Activated CD8-positive, alpha-beta memory T cell treated with anti-CD3 and anti-CD28 coated beads, Interleukin-2, amount 10 ng/mL, durations not matched to agents 7 days and 5 days (primary cell): ENCODE results near the gene GPR35. TPM values are rescaled to one million over a fixed set of nuclear protein-coding genes. Genes with fewer than 3 reads are reported as not detected.

Source experiments
- ATAC-seq: fragments of 150-1000 bp; cut with Tn5 transposase; one replicate; pipeline ENCODE4 v1.10.0; 2021; ENCODE audit warnings: moderate library complexity
- CTCF ChIA-PET: fragments of 350-600 bp; sonication (Branson Sonifier 250); formaldehyde crosslinking; loops from one replicate; lab custom pipeline; 2021; ENCODE audit warnings: antibody characterized with exemption; lab: Charles Lee
- DNase-seq: peaks from one replicate; pipeline ENCODE4 v3.0.0-alpha.2; 2020
- H3K27ac Mint-ChIP-seq: one replicate; pipeline ENCODE4 v1.8.0; 2021; ENCODE audit warnings: mild to moderate bottlenecking, mixed read lengths
- H3K27me3 Mint-ChIP-seq: one replicate; pipeline ENCODE4 v1.8.0; 2021; ENCODE audit warnings: mixed read lengths
- H3K36me3 Mint-ChIP-seq: one replicate; pipeline ENCODE4 v1.8.0; 2021; ENCODE audit warnings: mild to moderate bottlenecking, mixed read lengths
- H3K4me1 Mint-ChIP-seq: one replicate; pipeline ENCODE4 v1.8.0; 2021; ENCODE audit warnings: mixed read lengths
- H3K4me3 Mint-ChIP-seq: one replicate; pipeline ENCODE4 v1.8.0; 2021; ENCODE audit warnings: mild to moderate bottlenecking, moderate library complexity, mixed read lengths
- H3K9me3 Mint-ChIP-seq: one replicate; pipeline ENCODE4 v1.8.0; 2022; ENCODE audit warnings: low read depth, mixed read lengths
- total RNA-seq, 2 experiments: library from RNA; stranded (reverse); gene quantifications; one replicate each; pipeline ENCODE4 v1.2.3, GENCODE V29; 2021

GPR35 gene
- total RNA-seq, 2 experiments from 2014 or later: 14.4 to 35.4 TPM

- Mint-ChIP-seq H3K36me3 (peaks cover 9% of the 10 kb centered on the region), H3K27ac (peak overlapping the region; percentile 93), H3K9me3 (no peaks in the 10 kb centered on the region), H3K4me1 (peaks cover 67% of the 10 kb centered on the region), H3K27me3 (no peaks in the 10 kb centered on the region), H3K4me3 (peak overlapping the region; percentile 74)
- peak; percentile 3 for ATAC-seq
- CTCF ChIA-PET: interaction anchor here (1.1 to 7.6 kb wide), 8 partner anchors 12 to 110 kb away, joined by 3 to 62 read pairs (median 6); partner anchors contain the start of gene CAPN10
- DNase-seq: no peak
These were observed 1.0 kb upstream of the GPR35 start for GRCh38 chr2:240624011-240624949.

- Mint-ChIP-seq H3K27me3 (no peaks in the 10 kb centered on the region), H3K9me3 (no peaks in the 10 kb centered on the region), H3K4me1 (peaks cover 50% of the 10 kb centered on the region), H3K27ac (peak overlapping the region; percentile 88), H3K4me3 (peak overlapping the region; percentile 72), H3K36me3 (peaks cover 25% of the 10 kb centered on the region)
- DNase-seq: peak; percentile 75
- peak; percentile 20 for ATAC-seq
- CTCF ChIA-PET: interaction anchor here (0.7 to 7.6 kb wide), 8 partner anchors 10 to 113 kb away, joined by 3 to 62 read pairs (median 3); partner anchors contain the start of gene CAPN10
These were observed 1.4 kb downstream of the GPR35 start for GRCh38 chr2:240626531-240627300.

GRCh38 chr2:240627736-240628506 lies 2.6 kb downstream of the GPR35 start:
- Mint-ChIP-seq H3K27ac (peak overlapping the region; percentile 32), H3K27me3 (no peaks in the 10 kb centered on the region), H3K9me3 (peaks cover 3% of the 10 kb centered on the region), H3K4me3 (no peak overlapping the region), H3K4me1 (peaks cover 39% of the 10 kb centered on the region), H3K36me3 (peaks cover 37% of the 10 kb centered on the region)
- CTCF ChIA-PET: interaction anchor here (1.3 to 3.7 kb wide), 4 partner anchors 11 to 114 kb away, joined by 3 to 25 read pairs (median 5); partner anchors contain the start of gene CAPN10
- DNase-seq: no peak
- no peak for ATAC-seq

- Mint-ChIP-seq H3K27ac (no peak overlapping the region), H3K4me1 (peaks cover 34% of the 10 kb centered on the region), H3K4me3 (no peak overlapping the region), H3K27me3 (no peaks in the 10 kb centered on the region), H3K36me3 (peaks cover 43% of the 10 kb centered on the region), H3K9me3 (peaks cover 8% of the 10 kb centered on the region)
- DNase-seq (no peak), ATAC-seq (no peak)
- CTCF ChIA-PET: interaction anchor here (2.3 kb wide), 1 partner anchor 42 kb away, joined by 7 read pairs; the partner anchor contains the start of gene CAPN10
These were observed 3.2 kb downstream of the GPR35 start for GRCh38 chr2:240628507-240628807.

- H3K9me3 Mint-ChIP-seq: peaks cover 10% of the 10 kb centered on the region
- H3K4me1 Mint-ChIP-seq: peaks cover 31% of the 10 kb centered on the region
- no peak for DNase-seq
- peaks cover 48% of the 10 kb centered on the region for H3K36me3 Mint-ChIP-seq
- H3K4me3 Mint-ChIP-seq: no peak overlapping the region
- ATAC-seq: no peak
- CTCF ChIA-PET: interaction anchor here (1.7 to 2.3 kb wide), 2 partner anchors 43 to 115 kb away, joined by 4 to 7 read pairs; partner anchors contain the start of gene CAPN10
- no peaks in the 10 kb centered on the region for H3K27me3 Mint-ChIP-seq
- H3K27ac Mint-ChIP-seq: no peak overlapping the region
These were observed 3.7 kb downstream of the GPR35 start for GRCh38 chr2:240628808-240629618.

- no peak for DNase-seq
- H3K9me3 Mint-ChIP-seq: peaks cover 12% of the 10 kb centered on the region
- H3K36me3 Mint-ChIP-seq: peaks cover 54% of the 10 kb centered on the region
- no peak overlapping the region for H3K27ac Mint-ChIP-seq
- peaks cover 25% of the 10 kb centered on the region for H3K4me1 Mint-ChIP-seq
- CTCF ChIA-PET: interaction anchor here (1.7 kb wide), 1 partner anchor 116 kb away, joined by 4 read pairs; no protein-coding TSS in a partner anchor
- no peak overlapping the region for H3K4me3 Mint-ChIP-seq
- ATAC-seq: no peak
- H3K27me3 Mint-ChIP-seq: no peaks in the 10 kb centered on the region
These were observed 4.3 kb downstream of the GPR35 start for GRCh38 chr2:240629619-240629967.

GRCh38 chr2:240629968-240630770 lies 4.9 kb downstream of the GPR35 start:
- peaks cover 60% of the 10 kb centered on the region for H3K36me3 Mint-ChIP-seq
- peaks cover 19% of the 10 kb centered on the region for H3K4me1 Mint-ChIP-seq
- no peaks in the 10 kb centered on the region for H3K27me3 Mint-ChIP-seq
- no peak overlapping the region for H3K4me3 Mint-ChIP-seq
- peaks cover 14% of the 10 kb centered on the region for H3K9me3 Mint-ChIP-seq
- CTCF ChIA-PET: interaction anchor here (1.7 kb wide), 1 partner anchor 116 kb away, joined by 4 read pairs; no protein-coding TSS in a partner anchor
- ATAC-seq: no peak
- DNase-seq: no peak
- no peak overlapping the region for H3K27ac Mint-ChIP-seq

- H3K4me3 Mint-ChIP-seq: no peak overlapping the region
- H3K27ac Mint-ChIP-seq: no peak overlapping the region
- peaks cover 15% of the 10 kb centered on the region for H3K4me1 Mint-ChIP-seq
- H3K9me3 Mint-ChIP-seq: peaks cover 14% of the 10 kb centered on the region
- H3K36me3 Mint-ChIP-seq: peaks cover 60% of the 10 kb centered on the region
- ATAC-seq (no peak), DNase-seq (no peak)
- no peaks in the 10 kb centered on the region for H3K27me3 Mint-ChIP-seq
- CTCF ChIA-PET: no interaction called here
These were observed 5.7 kb downstream of the GPR35 start for GRCh38 chr2:240630771-240631547.

- Mint-ChIP-seq H3K4me1 (peaks cover 10% of the 10 kb centered on the region), H3K9me3 (peaks cover 14% of the 10 kb centered on the region), H3K27me3 (no peaks in the 10 kb centered on the region), H3K4me3 (no peak overlapping the region), H3K27ac (no peak overlapping the region), H3K36me3 (peaks cover 59% of the 10 kb centered on the region)
- no peak for ATAC-seq
- DNase-seq: no peak
- CTCF ChIA-PET: no interaction called here
These were observed 6.4 kb downstream of the GPR35 start for GRCh38 chr2:240631548-240632305.

- peaks cover 55% of the 10 kb centered on the region for H3K36me3 Mint-ChIP-seq
- H3K27ac Mint-ChIP-seq: no peak overlapping the region
- ATAC-seq (no peak), DNase-seq (no peak)
- H3K27me3 Mint-ChIP-seq: no peaks in the 10 kb centered on the region
- no peak overlapping the region for H3K4me3 Mint-ChIP-seq
- CTCF ChIA-PET: no interaction called here
- H3K4me1 Mint-ChIP-seq: peaks cover 4% of the 10 kb centered on the region
- H3K9me3 Mint-ChIP-seq: peaks cover 14% of the 10 kb centered on the region
These were observed 7.0 kb downstream of the GPR35 start for GRCh38 chr2:240632306-240632721.
